A673 (cell line): Measurements from ENCODE around the gene RAP1GAP2.

Experiments used
- EZH2 ChIP-seq: fragments of 200-600 bp; sonication (generic); IDR thresholded peaks from 2 replicates; pipeline ENCODE4 v1.6.1; 2017; ENCODE audit warnings: borderline replicate concordance, low read depth, mild to moderate bottlenecking, mixed read lengths, antibody characterized with exemption, low read length; ENCODE audit not compliant: poor library complexity, severe bottlenecking
- TF ChIP-seq, protein P1 (sequence below): fragments of 300-800, 200-600 bp; sonication (generic); conservative IDR thresholded peaks from 2 replicates; pipeline ENCODE4 v1.5.1; 2017; ENCODE audit warnings: low read depth, mild to moderate bottlenecking, antibody characterized with exemption, low read length, moderate library complexity, mixed read lengths

DNA sequence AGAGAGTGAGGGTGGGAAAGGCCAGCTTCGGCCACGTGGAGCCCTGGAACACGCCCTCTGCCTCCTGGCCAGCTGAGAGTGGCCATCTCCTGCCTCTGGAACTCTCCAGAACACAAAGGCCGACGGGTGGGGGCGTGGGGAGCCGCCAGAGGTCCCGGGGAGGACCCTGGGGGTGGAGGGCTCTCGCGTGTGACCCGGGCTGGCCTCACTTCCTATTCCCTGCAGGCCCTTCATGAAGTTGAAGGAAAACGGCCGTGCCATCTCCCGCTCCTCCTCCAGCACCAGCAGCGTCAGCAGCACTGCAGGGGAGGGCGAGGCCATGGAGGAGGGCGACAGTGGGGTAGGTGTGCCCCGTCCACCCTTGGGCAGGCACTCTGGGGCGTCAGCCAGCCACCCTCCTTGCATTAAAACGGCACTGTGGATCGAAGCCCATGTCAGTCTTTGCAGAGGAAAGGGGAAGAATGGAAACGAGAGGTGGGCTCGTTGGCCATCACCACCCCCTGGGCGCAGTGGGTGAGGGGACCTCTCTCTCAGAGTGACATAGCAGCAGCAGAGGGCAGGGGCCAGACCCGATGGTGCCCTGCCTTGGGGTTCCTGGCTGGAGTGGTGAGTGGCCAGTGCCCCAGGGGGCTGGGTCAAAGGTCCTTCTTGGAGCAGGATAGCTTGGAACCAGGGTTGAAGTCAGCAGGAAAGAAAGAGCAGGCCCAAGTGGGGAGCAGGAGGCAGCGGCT is 230.1 kb downstream of the RAP1GAP2 start:
- TF ChIP-seq, protein P1, sequence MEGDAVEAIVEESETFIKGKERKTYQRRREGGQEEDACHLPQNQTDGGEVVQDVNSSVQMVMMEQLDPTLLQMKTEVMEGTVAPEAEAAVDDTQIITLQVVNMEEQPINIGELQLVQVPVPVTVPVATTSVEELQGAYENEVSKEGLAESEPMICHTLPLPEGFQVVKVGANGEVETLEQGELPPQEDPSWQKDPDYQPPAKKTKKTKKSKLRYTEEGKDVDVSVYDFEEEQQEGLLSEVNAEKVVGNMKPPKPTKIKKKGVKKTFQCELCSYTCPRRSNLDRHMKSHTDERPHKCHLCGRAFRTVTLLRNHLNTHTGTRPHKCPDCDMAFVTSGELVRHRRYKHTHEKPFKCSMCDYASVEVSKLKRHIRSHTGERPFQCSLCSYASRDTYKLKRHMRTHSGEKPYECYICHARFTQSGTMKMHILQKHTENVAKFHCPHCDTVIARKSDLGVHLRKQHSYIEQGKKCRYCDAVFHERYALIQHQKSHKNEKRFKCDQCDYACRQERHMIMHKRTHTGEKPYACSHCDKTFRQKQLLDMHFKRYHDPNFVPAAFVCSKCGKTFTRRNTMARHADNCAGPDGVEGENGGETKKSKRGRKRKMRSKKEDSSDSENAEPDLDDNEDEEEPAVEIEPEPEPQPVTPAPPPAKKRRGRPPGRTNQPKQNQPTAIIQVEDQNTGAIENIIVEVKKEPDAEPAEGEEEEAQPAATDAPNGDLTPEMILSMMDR: no peak
- TF ChIP-seq EZH2: no peak
